ACC112 (cell line): ENCODE results near the gene JAK1.

Experiments
- H2AFZ ChIP-seq: fragments of 200-600 bp; sonication (generic); one replicate; pipeline ENCODE4 v1.6.0; 2017; ENCODE audit warnings: antibody characterized with exemption, low read length; ENCODE audit not compliant: unreplicated experiment
- H3K27ac ChIP-seq: fragments of 200-600 bp; sonication (generic); 2 replicates; pipeline ENCODE4 v1.5.1; 2014; ENCODE audit warnings: low read depth, mild to moderate bottlenecking, antibody characterized with exemption, low read length, moderate library complexity
- H3K27me3 ChIP-seq: fragments of 200-600 bp; sonication (generic); 2 replicates; pipeline ENCODE4 v1.6.1; 2014; ENCODE audit warnings: mild to moderate bottlenecking, antibody characterized with exemption, low read length, moderate library complexity, mixed read lengths; ENCODE audit not compliant: insufficient read depth
- H3K36me3 ChIP-seq: fragments of 200-600 bp; sonication (generic); 2 replicates; pipeline ENCODE4 v1.6.1; 2016; ENCODE audit warnings: mild to moderate bottlenecking, antibody characterized with exemption, low read length, moderate library complexity, mixed read lengths; ENCODE audit not compliant: insufficient read depth
- H3K4me1 ChIP-seq: fragments of 200-600 bp; sonication (generic); one replicate; pipeline ENCODE4 v1.6.1; 2016; ENCODE audit warnings: low read length, mixed read lengths; ENCODE audit not compliant: insufficient read depth, unreplicated experiment, control insufficient read depth
- H3K4me3 ChIP-seq: fragments of 200-600 bp; sonication (generic); 2 replicates; pipeline ENCODE4 v1.5.1; 2014; ENCODE audit warnings: mild to moderate bottlenecking, low read depth, low read length
- H3K79me2 ChIP-seq: fragments of 200-600 bp; sonication (generic); one replicate; pipeline ENCODE4 v1.6.0; 2016; ENCODE audit warnings: low read length; ENCODE audit not compliant: control insufficient read depth, unreplicated experiment, insufficient read depth

The JAK1 gene

DNA sequence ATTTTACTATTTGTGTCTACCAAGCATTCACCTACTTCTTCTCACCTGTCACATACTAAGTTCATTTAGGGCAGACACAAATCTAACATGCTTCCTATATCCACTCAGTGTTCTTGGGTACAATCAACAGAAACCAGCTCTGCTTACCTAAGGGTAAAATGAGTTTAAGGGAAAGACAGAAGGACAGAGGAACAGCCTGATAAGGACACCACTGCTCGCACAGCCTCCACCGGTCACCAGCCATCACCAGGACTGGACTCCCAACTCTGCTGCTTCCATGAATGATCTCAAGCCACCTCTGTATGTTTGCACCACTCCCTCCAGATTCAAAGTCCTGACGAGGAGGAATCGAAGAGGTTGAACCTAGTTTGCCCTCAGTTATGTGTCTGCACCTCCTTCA, 72.4 kb downstream of the JAK1 start:
- Histone ChIP-seq H3K79me2 (peaks cover 80% of the 10 kb centered on the region), H3K4me3 (no peak overlapping the region), H2AFZ (no peak overlapping the region), H3K27me3 (no peaks in the 10 kb centered on the region), H3K27ac (no peak overlapping the region), H3K4me1 (peaks cover 43% of the 10 kb centered on the region), H3K36me3 (no peaks in the 10 kb centered on the region)

DNA sequence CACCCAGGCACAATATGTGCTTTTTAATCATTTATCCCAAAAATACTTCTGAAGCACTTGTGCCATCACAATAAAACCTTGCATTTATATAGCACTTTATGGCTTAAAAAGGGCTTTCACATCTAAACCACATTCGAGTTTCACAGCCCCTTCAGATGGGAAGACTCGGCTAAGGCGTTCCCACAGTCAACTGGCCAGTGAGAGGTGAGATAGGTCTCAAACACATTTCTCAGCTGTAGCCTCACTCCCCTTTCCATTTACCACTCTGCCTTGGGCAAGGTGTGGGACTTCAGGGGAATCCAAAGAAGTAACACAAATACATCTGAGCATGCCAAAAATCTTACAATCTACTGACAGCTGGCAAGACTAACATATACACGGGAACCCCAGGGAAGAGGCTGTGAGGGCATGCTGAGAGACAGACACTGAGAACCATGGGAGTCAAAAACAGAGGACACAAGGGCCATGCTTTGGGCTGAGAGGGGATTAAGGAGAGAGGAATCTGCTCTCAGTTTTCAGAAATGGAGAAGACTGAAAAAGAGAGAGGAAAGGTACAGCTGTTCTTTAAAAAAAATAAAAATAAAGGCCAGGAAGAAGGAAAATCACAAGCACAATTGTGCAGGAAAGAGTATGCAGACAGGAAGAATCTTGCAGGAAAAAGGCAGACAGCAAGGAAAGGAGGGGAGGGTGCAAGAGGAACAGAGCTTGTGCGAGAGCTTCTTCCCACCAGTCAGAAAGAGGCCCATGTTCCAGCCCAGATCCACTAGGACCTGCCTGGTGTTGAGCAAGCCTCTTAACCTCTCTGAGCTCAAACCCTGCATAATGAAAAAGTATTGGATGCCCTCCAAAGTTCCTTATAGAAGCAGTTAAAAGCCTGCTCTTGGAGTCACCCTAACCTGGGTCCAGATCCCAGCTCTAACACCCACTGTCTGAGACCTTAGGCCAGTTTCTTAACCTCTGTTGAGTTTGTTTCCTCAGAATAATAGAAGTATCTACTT, 73.5 kb downstream of the JAK1 start:
- Histone ChIP-seq H3K36me3 (no peaks in the 10 kb centered on the region), H3K27ac (no peak overlapping the region), H2AFZ (no peak overlapping the region), H3K79me2 (peaks cover 87% of the 10 kb centered on the region), H3K27me3 (no peaks in the 10 kb centered on the region), H3K4me1 (peaks cover 36% of the 10 kb centered on the region), H3K4me3 (no peak overlapping the region)

DNA sequence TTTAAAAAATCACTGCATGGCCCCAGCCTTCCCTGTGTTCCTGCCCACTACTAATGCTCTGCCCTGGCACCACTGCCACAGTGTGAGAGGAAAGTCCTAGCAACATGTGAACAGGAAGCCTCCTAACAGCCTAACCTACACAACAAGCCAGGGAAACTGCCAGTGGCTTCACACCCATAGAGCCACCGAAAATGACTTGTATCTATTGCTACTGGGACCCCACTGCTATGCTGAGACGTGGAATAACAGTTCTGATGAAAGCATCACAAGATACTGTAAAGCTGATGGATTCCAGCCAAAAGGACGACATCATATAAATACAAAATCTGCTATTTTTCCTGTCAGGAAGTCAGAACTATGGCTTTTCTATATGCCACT, 74.9 kb downstream of the JAK1 start:
- no peaks in the 10 kb centered on the region for H3K27me3 ChIP-seq
- H3K4me1 ChIP-seq: peaks cover 24% of the 10 kb centered on the region
- peaks cover 89% of the 10 kb centered on the region for H3K79me2 ChIP-seq
- no peaks in the 10 kb centered on the region for H3K36me3 ChIP-seq
- no peak overlapping the region for H2AFZ ChIP-seq
- no peak overlapping the region for H3K4me3 ChIP-seq
- H3K27ac ChIP-seq: no peak overlapping the region

DNA sequence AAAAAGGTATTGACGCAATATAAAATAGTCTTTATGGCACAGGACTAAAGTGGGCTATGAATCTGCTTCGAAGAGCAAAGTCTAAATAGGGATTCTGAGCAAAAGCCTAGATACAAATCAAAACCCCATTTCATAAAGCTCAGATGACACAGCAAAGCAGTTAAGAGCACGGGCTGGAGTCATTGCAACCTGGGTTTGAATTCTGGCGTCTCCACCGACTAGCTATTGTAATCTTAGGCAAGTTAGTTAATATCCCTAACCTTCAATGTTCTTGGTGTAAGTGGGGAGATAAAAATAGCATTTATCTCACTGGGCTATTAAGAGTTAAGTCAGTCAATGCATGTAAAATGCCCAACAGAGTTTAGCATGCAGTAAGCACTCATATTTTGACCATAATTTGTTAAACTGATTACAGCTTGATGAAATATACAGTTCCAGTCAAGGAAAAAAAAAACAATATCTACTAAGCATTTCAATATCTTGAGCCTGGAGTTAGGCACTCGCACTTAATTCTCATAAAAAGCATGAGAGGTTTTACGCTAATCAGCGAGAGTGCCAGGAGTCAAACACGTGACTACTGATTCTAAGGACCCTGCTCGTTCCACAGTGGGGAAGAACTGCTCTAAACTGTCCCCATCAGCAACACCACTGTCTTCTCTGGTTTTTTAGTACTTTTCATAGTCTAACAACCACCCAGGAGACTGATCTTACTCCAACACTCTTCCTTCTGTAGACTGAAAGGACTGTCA, 75.5 kb downstream of the JAK1 start:
- Histone ChIP-seq H3K4me3 (no peak overlapping the region), H3K79me2 (peaks cover 86% of the 10 kb centered on the region), H2AFZ (no peak overlapping the region), H3K4me1 (peaks cover 22% of the 10 kb centered on the region), H3K27ac (no peak overlapping the region), H3K27me3 (no peaks in the 10 kb centered on the region), H3K36me3 (no peaks in the 10 kb centered on the region)

DNA sequence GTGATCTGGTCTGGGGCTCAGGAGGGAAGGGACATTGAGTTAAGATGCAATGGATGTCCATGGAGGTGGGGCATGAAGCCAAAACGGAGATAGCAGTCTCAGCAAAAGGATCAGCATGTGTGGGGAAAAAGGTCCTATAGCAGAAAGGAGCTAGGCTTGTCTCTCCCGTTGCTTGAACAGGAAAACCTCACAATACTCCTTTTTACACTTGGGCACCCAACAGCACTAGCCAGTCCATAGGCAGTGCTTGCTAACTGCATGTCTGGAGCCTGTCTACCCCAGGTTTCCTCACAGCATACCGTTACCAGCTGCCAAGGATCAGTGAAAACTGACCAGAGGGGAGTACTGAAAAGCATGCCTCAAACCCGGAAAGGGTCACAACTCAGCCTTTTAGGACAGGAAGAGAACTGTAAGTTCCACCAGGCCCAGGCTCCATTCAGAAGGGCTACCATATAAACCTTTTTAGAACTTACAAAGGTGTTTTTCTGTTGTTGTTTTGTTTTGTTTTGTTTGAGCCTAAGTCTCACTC, 78.6 kb downstream of the JAK1 start:
- Histone ChIP-seq H3K36me3 (no peaks in the 10 kb centered on the region), H3K27ac (no peak overlapping the region), H3K27me3 (no peaks in the 10 kb centered on the region), H3K4me1 (peaks cover 11% of the 10 kb centered on the region), H2AFZ (no peak overlapping the region), H3K79me2 (peaks cover 61% of the 10 kb centered on the region), H3K4me3 (no peak overlapping the region)

DNA sequence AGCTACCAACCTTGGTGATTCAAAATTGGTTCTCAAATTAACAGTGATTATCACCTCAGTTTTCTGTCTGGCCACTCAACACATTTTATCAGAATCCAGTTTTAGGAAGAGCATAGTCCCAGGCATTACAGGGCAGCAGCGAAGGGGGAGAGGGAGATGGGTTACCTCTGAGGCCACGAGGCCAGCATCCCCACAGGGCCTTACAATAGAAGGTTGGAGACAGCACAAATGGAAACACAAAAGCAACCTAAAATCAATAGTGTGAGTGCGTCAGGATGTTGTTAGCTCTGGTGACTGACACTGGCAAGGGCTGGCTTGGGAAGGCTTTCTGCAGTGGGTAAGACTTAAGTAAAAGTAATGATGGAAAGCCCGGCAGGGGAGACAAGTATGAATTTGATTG, 79.5 kb downstream of the JAK1 start:
- peaks cover 9% of the 10 kb centered on the region for H3K4me1 ChIP-seq
- H2AFZ ChIP-seq: no peak overlapping the region
- peaks cover 52% of the 10 kb centered on the region for H3K79me2 ChIP-seq
- H3K27me3 ChIP-seq: no peaks in the 10 kb centered on the region
- no peak overlapping the region for H3K4me3 ChIP-seq
- H3K36me3 ChIP-seq: no peaks in the 10 kb centered on the region
- no peak overlapping the region for H3K27ac ChIP-seq

DNA sequence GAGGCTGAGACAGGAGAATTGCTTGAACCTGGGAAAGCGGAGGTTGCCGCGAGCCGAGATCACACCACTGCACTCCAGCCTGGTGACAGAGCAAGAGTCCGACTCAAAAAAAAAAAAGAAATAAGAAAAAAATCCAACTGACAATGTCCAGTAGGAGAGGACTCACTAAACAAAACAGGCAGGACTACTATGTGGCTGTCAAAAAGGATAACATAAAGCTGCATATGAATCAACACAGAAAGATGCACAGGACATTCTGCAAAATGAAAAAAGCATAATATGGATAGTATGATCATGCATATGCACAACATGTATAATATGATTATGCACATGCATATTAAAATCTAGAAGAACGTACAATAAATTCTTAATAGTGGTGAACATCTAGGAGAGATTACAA, 80.7 kb downstream of the JAK1 start:
- Histone ChIP-seq H3K27ac (no peak overlapping the region), H3K27me3 (no peaks in the 10 kb centered on the region), H3K79me2 (peaks cover 40% of the 10 kb centered on the region), H3K4me1 (peaks cover 8% of the 10 kb centered on the region), H3K4me3 (no peak overlapping the region), H3K36me3 (no peaks in the 10 kb centered on the region), H2AFZ (no peak overlapping the region)

DNA sequence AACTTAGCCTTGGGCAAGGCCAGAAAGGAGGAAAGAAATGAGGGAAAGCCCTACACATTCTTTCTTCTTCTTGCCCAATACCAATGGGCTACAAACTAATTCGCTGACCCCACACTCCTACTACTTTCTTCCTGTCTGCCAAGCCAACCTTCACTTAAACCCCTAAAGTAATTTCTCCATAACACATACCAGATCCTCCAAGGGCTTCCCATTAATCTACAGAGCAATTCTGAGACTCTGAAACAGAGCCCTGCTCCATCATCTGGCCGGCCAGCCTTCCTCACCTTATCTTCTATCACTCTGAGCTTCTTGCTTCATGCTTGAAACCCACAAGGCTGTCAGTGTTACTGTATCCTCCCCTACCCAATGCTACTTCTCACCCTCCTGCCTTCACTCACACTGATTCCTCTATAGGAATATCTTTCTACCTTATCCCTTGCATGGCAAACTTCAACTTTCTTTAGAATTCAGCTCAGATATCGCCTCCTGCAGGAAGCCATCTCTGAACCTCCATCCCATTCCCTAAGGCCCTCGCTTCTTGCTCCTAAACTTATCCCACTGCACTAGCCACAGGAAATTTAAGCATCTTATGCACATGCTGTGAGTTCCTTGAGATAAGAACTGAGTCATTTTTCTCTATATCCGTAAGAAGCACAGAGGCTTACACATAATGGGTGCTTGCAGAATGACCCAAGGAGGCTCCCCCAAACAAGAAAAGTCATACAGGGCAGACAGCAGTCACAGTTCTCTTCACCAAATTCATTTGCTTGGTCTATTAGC, 81.9 kb downstream of the JAK1 start:
- peaks cover 8% of the 10 kb centered on the region for H3K4me1 ChIP-seq
- H3K79me2 ChIP-seq: peaks cover 34% of the 10 kb centered on the region
- no peak overlapping the region for H3K4me3 ChIP-seq
- H3K36me3 ChIP-seq: no peaks in the 10 kb centered on the region
- H2AFZ ChIP-seq: no peak overlapping the region
- no peaks in the 10 kb centered on the region for H3K27me3 ChIP-seq
- no peak overlapping the region for H3K27ac ChIP-seq

DNA sequence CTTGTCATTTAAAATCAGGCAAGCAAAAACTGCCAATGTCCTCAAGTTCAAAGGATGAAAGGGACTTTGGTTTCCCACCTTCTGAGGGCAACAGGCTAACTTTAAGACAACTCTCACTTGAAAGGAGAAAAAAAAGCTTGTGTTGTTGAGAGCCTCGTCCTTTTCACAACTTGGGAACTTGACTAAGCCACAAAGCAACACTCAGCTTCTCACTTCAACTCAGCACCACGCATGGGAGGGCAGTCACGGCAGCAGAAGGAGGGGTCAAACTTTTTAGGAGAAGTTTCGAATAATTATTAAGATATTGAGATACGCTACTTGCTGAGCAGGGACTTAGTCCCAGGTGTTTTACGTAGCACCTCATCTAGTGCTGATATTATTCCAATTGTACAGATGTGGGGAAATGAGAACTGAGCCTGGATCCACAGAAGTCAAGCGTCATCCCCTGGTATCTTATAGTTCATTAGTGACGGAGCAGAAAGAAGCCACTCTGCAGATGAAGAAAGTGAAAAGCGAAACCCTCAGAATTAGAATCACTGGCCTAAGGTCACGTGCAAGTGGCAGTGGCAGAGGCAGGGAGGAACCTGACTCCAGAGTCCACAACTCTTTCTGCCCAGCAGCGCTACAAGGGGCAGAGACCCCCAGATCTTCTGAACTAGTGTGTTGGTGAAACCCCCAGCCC, 83.6 kb downstream of the JAK1 start:
- no peak overlapping the region for H3K27ac ChIP-seq

DNA sequence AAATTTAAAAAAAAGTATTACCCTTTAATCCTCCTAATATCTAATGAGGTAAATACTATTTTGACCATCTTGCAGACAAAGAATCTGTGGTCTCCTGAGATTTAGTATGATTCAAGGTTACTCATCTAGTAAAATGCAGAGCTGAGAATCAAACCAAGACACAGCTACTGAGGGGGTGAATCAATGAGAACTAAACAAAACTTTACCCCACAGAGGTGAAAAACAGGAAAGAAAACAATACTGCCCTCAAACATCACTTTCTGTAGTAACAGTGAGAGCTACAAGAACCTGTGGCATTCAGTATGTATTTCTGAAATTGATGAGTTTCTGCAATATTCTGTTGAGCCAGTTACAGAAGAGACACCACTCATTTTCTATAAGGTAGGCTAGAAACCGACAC, 85.1 kb downstream of the JAK1 start:
- Histone ChIP-seq H3K4me1 (peaks cover 8% of the 10 kb centered on the region), H2AFZ (no peak overlapping the region), H3K79me2 (peaks cover 13% of the 10 kb centered on the region), H3K36me3 (peaks cover 14% of the 10 kb centered on the region), H3K27ac (peak overlapping the region; percentile 68), H3K27me3 (no peaks in the 10 kb centered on the region), H3K4me3 (no peak overlapping the region)

More for the DNA sequence above, 83.6 kb downstream of the JAK1 start:
- Histone ChIP-seq H3K36me3 (peaks cover 11% of the 10 kb centered on the region), H2AFZ (no peak overlapping the region), H3K27me3 (no peaks in the 10 kb centered on the region), H3K4me3 (no peak overlapping the region), H3K79me2 (peaks cover 20% of the 10 kb centered on the region), H3K4me1 (peaks cover 8% of the 10 kb centered on the region)
